Activated gamma-delta T cell (primary cell): ENCODE results near the gene SRMS.

Experiments used
- DNase-seq: peaks from one replicate; lab custom pipeline; 2025; lab: John Stamatoyannopoulos, UW

SRMS gene

GRCh38 chr20:63539092-63539430 is 8.5 kb downstream of the SRMS start:
- no peak for DNase-seq

GRCh38 chr20:63538204-63539091 is 9.1 kb downstream of the SRMS start:
- no peak for DNase-seq

- peak; percentile 78 for DNase-seq
Measured at GRCh38 chr20:63537525-63538203, 9.9 kb downstream of the SRMS start.

- no peak for DNase-seq
Measured at GRCh38 chr20:63536997-63537524, 10.5 kb downstream of the SRMS start, which contains the start of gene PTK6. PTK6 (minus strand) TSS chr20:63537376; CDS start chr20:63537314, 62 bp downstream.

GRCh38 chr20:63536241-63536977 is 11.1 kb downstream of the SRMS start:
- DNase-seq, result no peak

GRCh38 chr20:63534831-63535651 is 12.5 kb downstream of the SRMS start:
- DNase-seq, result no peak

GRCh38 chr20:63534427-63534830 is 13.1 kb downstream of the SRMS start:
- no peak for DNase-seq

GRCh38 chr20:63533871-63534393 is 13.6 kb downstream of the SRMS start:
- DNase-seq, result no peak

GRCh38 chr20:63533388-63533787 is 14.2 kb downstream of the SRMS start:
- DNase-seq, result no peak

GRCh38 chr20:63532449-63532971 is 15.0 kb downstream of the SRMS start:
- no peak for DNase-seq

- DNase-seq, result no peak
Measured at GRCh38 chr20:63531686-63532448, 15.7 kb downstream of the SRMS start.

- no peak for DNase-seq
Measured at GRCh38 chr20:63530788-63531160, 16.8 kb downstream of the SRMS start.

GRCh38 chr20:63529861-63530787 is 17.4 kb downstream of the SRMS start:
- no peak for DNase-seq

GRCh38 chr20:63529180-63529860 is 18.2 kb downstream of the SRMS start:
- no peak for DNase-seq

- DNase-seq, result no peak
Measured at GRCh38 chr20:63527184-63527583, 20.4 kb downstream of the SRMS start.

- DNase-seq, result no peak
Measured at GRCh38 chr20:63525971-63526370, 21.6 kb downstream of the SRMS start.

GRCh38 chr20:63525185-63525584 is 22.4 kb downstream of the SRMS start:
- DNase-seq, result no peak

GRCh38 chr20:63522981-63523611 is 24.5 kb downstream of the SRMS start:
- no peak for DNase-seq
